Dermis lymphatic vessel endothelial cell (primary cell): ENCODE data around the gene FRMPD4. TPM values are rescaled to one million over a fixed set of nuclear protein-coding genes. Genes with fewer than 3 reads are reported as not detected.

Experiments used
- total RNA-seq: library from RNA; depleted of rRNA; stranded (reverse); fragments of >200 nt; gene quantifications from 2 replicates; pipeline ENCODE4 v1.2.1, GENCODE V29; 2014

Gene FRMPD4
- total RNA-seq: under 0.01 TPM in 1 of 2 replicates, not detected in the other

GRCh38 chrX:12138361-12139313, at the start of gene FRMPD4:
Gene FRMPD4 (plus strand): TSS chrX:12138473. CDS start chrX:12138972, 499 bp downstream.

